ENCODE data around the gene CPSF3.

The CPSF3 gene

DNA sequence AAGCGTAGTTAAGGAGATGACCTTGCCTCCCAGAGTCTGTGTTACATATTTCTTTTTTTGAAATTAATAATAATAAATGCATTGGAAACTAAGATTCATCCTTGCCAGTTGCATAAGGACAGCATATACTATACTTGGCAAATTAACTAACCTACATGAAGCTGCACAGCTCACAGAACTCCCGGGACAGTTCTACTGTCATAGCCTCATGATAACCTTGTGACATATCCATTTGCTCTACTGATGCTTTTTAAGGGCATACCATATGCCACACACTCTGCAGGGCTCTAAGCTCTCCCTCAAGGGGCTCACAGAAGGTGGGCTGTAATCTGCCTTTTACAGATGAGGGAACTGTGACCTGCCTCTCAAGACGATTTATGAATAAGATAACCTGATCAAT lies 3.9 kb upstream of the CPSF3 start:
- DNase-seq (ENCODE audit: low spot score), result no peak

GRCh38 chr2:9420495-9420894 lies 3.0 kb upstream of the CPSF3 start:
- no peak for DNase-seq (ENCODE audit: low spot score)

GRCh38 chr2:9422321-9423099 lies 944 bp upstream of the CPSF3 start:
- peak; percentile 66 for DNase-seq (ENCODE audit: low spot score)

- no peak for DNase-seq (ENCODE audit: low spot score)
Observed at GRCh38 chr2:9423922-9424272, 443 bp downstream of the CPSF3 start.

DNA sequence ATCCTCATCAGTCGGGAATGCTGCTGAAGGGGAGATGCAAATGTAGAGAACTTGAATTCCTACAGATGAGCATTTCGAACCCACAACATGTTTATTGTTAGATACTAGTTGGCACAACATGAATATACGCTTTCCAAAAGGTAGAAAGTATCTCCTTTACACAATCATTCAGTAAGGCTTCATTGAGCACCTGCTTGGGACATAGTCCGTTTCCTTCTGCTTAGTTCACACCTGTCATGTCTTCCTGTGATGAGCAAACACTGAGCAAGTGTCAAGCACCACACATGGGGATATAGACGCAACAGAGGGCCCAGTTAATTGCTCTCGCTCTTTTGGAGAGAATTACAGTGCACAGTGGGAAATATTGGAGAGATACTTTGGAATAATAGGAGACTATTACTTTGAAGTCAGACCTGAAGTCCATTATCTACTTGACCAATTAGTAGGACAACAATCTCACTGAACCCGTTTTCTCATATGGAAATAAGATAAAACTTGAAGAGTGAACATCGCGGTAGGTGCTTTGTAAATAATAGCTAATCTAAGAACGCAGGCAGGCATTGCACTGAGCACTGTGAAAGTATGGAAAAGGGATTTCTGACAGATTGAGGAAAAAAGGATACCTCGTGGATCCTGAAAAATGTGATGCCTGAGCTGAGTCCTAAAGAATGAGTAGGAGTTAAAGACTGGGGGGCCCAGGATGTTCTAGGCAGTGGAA lies 1.2 kb downstream of the CPSF3 start:
- no peak for DNase-seq (ENCODE audit: low spot score)

DNA sequence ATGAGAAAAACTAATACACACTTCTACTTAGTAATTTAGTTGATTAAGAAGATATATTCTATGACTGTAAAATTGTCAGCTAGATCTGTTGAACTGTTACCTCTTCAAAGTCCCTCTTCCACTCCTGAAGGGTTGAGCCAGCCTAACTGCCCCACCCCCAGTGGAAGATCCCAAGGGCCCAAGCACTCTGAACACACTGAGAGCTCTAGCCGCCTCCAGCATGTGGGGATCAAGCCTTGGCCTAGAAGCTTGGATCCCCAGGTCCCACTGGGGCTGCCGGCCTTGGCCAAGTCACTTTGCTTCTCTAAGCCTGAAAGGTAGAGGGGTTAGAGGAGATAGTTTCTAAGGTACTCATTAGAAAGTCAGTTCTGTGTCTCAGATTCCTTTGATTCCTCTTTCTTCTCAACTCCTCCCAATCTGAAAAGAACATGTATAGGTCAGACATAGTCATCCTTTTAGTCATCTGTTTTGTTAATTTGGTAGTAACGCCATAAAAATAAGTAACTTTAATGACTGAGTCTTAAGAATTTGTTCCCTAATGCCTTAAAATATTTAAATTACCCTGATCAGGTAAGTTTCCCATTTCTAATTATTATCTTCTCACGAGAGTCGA lies 5.6 kb downstream of the CPSF3 start:
- no peak for DNase-seq (ENCODE audit: low spot score)

GRCh38 chr2:9430316-9431293 lies 7.2 kb downstream of the CPSF3 start:
- DNase-seq (ENCODE audit: low spot score), result no peak

GRCh38 chr2:9434489-9434888 lies 11.0 kb downstream of the CPSF3 start:
- no peak for DNase-seq (ENCODE audit: low spot score)

- DNase-seq (ENCODE audit: low spot score), result no peak
Observed at GRCh38 chr2:9439536-9439935, 16.1 kb downstream of the CPSF3 start.

DNA sequence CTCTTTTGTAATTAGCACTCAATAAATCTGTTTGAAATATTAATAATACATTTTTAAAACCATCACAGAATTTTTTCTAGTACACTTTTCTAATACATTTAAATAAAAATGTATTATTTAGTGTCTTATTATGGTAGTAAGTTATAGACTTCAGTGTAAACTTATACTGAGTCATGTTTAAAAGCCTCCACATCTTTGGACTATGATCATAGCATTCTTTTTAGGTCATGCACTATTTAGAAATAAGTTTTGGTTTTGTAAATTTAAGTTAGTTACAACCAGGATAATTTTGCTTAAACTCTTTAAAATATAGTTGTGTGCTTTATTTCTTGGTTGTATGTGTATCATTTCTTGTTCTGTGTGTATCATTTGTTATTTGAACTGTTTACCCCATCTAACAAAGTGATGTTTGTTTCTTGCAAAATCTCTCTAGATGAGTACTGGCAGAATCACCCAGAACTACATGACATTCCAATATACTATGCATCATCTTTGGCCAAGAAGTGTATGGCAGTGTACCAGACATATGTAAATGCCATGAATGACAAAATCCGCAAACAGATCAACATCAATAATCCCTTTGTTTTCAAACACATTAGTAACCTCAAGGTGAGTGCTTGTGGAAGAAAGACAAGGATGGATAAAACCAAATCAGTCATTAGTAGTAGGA lies 16.7 kb downstream of the CPSF3 start:
- peak; percentile 60 for DNase-seq (ENCODE audit: low spot score)

DNA sequence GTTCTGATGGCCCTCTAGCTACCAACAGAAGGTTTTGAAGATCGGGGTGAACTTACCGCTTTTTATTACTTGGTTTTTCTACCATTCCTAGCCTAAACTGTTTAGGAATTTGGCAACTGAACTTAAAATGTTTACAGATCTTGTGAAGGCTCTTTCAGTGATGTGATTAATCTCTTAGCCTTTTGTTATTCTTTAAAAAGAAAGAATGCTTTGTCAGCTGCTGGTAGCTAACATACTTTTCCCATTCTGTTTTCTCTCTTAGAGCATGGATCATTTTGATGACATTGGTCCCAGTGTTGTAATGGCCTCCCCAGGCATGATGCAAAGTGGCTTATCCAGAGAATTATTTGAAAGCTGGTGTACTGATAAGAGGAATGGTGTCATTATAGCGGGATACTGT lies 18.1 kb downstream of the CPSF3 start:
- DNase-seq (ENCODE audit: low spot score), result peak; percentile 50

- DNase-seq (ENCODE audit: low spot score), result no peak
Observed at GRCh38 chr2:9443526-9443925, 20.1 kb downstream of the CPSF3 start.

DNA sequence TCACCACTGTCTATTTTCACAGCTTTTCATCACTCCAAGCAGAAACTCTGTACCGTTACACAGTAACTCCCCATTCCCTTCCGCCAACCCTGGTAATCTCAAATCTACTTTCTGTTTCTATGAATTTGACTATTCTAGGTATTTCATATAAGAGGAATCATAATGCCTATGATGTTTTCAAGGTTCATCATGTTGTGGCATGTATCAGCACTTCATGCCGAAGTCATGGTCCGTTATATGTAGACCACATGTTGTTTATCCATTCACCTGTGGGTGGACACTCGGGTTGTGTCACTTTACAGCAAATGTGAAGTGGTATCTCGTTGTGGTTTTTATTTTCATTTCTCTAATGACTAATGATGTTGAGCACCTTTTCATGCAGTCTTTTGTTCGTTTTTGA lies 21.6 kb downstream of the CPSF3 start:
- DNase-seq (ENCODE audit: low spot score), result no peak

DNA sequence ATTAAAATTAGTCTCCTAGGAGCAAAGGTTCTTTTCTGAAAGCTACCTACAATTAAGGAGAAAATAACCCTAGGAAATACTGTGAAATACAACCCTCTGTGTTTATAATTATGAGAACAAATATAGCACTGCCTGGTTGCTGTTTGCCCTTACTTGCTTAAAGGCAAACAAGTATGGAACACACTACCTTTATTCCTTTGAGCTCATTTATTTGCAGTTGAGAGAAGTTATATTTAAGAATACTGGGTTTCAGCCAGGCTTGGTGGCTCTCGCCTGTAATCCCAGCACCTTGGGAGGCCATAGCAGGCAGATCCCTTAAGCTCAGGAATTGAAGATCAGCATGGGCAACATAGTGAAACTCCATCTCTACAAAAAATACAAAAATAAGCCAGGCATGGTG lies 27.8 kb downstream of the CPSF3 start:
- DNase-seq (ENCODE audit: low spot score), result no peak

DNA sequence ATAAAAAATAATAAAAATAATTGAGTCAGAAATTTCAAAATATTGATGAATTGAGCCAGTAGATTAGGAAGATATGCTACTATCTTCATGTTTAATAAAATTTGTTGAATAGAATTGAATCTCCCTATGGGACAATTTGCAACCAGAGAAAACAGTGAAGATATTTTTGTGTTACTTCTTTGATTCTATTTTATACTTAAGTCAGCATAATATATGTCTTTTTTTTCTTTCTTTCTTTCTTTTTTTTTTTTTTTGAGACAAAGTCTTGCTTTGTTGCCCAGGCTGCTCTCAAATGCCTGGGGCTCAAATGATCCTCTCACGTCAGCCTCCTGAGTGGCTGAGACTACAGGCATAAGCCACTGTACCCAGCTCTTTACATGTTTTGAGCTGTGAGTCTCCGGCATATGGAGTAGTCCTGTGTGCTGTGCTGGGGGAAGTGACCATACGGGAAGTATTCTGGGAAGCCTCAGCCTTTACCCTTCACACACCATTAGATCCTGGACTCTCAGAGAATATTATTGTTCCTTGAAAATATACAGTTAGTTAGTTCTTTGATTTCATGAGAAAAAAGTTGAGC lies 37.1 kb downstream of the CPSF3 start:
- no peak for DNase-seq (ENCODE audit: low spot score)

GRCh38 chr2:9461079-9461478 lies 37.6 kb downstream of the CPSF3 start:
- no peak for DNase-seq (ENCODE audit: low spot score)

DNA sequence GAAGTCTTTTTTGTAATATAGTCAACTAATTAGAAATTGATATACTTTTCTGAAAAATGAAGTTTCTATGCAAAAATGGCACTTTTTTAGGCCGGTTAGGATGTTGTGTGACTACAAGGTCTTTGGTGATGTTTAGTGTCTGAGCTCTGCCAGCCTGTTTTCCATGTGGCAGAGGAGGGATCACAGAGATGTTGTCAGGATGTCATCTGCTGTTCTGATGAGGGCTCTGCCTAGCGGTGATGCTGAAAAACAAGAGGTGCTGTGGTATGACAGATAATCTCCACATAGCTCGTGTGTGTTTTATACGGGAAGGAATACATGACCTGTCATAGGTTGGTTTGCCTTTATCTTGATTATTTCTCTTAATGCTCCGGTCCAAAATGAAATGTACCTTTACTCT lies 38.9 kb downstream of the CPSF3 start:
- DNase-seq (ENCODE audit: low spot score), result no peak

DNA sequence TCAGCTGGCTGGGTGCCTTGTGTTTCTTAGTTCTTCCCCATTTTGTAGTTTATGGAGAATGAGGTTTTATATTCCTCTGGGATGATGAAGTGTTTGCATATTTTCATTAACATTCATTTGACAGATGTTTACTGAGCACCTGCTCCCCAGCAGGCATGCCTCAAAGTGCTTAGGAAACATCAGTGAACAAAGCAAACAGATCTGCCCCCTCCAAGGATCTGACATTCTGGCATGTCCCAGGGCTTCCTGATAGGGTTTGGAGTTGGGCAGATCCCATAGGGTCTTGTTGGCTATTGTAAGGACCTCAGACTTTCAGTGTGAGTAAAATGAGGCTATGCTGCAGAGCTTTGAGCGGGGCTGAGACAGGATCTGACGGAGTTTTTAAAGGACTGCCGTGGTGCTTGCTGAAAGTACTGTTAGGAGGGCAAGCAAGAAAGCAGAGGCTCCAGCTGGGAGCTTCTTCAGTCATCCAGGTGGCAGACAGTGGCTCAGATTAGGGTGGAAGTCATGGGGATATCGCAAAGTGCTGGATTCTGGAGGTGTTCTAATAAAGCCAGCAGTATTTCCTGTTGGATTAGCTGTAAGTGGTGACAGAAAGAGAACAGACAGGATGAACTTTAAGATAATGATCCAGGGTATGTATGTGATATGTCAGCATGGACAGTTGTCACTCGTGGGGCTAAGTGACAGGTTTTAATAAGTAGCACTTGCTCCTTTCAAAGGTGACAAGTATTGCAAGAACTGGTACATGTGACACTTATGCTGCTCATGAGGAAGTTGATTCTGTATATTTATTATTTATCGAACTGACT lies 39.6 kb downstream of the CPSF3 start:
- DNase-seq (ENCODE audit: low spot score), result no peak

DNA sequence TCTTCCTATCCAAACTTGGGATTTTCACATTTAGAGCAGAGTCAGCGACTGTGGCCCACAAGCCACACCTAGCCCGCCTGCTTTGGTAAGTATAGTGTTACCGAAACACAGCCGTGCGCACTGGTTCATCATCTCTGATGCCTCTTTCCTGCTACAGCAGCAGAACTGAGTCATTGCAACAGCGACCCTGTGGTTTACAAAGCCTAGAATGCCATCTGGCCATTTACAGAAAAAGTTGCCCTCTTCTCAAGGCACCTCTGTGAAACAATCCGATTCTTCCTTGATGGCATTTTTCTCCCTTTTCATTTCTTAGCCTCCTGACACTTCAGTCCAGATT lies 40.2 kb downstream of the CPSF3 start:
- no peak for DNase-seq (ENCODE audit: low spot score)

GRCh38 chr2:9465170-9465569 lies 41.7 kb downstream of the CPSF3 start:
- no peak for DNase-seq (ENCODE audit: low spot score)

All from globus pallidus (tissue), 1 donor.